ENCODE measurements around the gene HOXB1.

The HOXB1 gene

GRCh38 chr17:48567209-48567608 lies 36.4 kb upstream of the HOXB1 start:
- FAIRE-seq, result no peak

GRCh38 chr17:48566717-48567116 lies 35.9 kb upstream of the HOXB1 start:
- no peak for FAIRE-seq

GRCh38 chr17:48565925-48566710 lies 35.3 kb upstream of the HOXB1 start:
- FAIRE-seq, result no peak

GRCh38 chr17:48565022-48565554 lies 34.3 kb upstream of the HOXB1 start:
- no peak for FAIRE-seq

GRCh38 chr17:48564188-48565021 lies 33.6 kb upstream of the HOXB1 start:
- no peak for FAIRE-seq

- no peak for FAIRE-seq
Observed at GRCh38 chr17:48563867-48564187, 33.0 kb upstream of the HOXB1 start.

- no peak for FAIRE-seq
Observed at GRCh38 chr17:48563385-48563838, 32.6 kb upstream of the HOXB1 start.

GRCh38 chr17:48562934-48563333 lies 32.1 kb upstream of the HOXB1 start:
- FAIRE-seq, result no peak

- FAIRE-seq, result no peak
Observed at GRCh38 chr17:48561884-48562810, 31.3 kb upstream of the HOXB1 start.

GRCh38 chr17:48559840-48560817 lies 29.3 kb upstream of the HOXB1 start:
- no peak for FAIRE-seq

GRCh38 chr17:48559122-48559839 lies 28.5 kb upstream of the HOXB1 start:
- no peak for FAIRE-seq

GRCh38 chr17:48558831-48559121 lies 28.0 kb upstream of the HOXB1 start:
- FAIRE-seq, result no peak

GRCh38 chr17:48558057-48558830 lies 27.4 kb upstream of the HOXB1 start:
- FAIRE-seq, result no peak

- FAIRE-seq, result no peak
Observed at GRCh38 chr17:48556576-48557401, 26.0 kb upstream of the HOXB1 start.

GRCh38 chr17:48556229-48556575 lies 25.4 kb upstream of the HOXB1 start:
- FAIRE-seq, result no peak

GRCh38 chr17:48555258-48556228 lies 24.7 kb upstream of the HOXB1 start:
- FAIRE-seq, result no peak

- no peak for FAIRE-seq
Observed at GRCh38 chr17:48554412-48555257, 23.8 kb upstream of the HOXB1 start.
